NCI-H345 treated with DMSO at 0.1 percent for 48 hours (cell line): ENCODE results near the gene SUPT20H.

ENCODE experiments used
- DNase-seq: peaks from one replicate; lab custom pipeline; 2025; ENCODE audit not compliant: unreplicated experiment; lab: John Stamatoyannopoulos, UW

The SUPT20H gene

GRCh38 chr13:37009692-37010091 lies 49.8 kb downstream of the SUPT20H start:
- no peak for DNase-seq

- no peak for DNase-seq
Observed at GRCh38 chr13:37001921-37002250, 57.6 kb downstream of the SUPT20H start.

- peak; percentile 76 for DNase-seq
Observed at GRCh38 chr13:36999054-36999714, 60.3 kb downstream of the SUPT20H start, which contains the start of gene ALG5. Gene ALG5 (minus strand): TSS chr13:36999340. CDS start chr13:36999300, 40 bp downstream.

GRCh38 chr13:36998624-36999041 lies 60.9 kb downstream of the SUPT20H start:
- peak; percentile 11 for DNase-seq

GRCh38 chr13:36997716-36998427 lies 61.6 kb downstream of the SUPT20H start:
- no peak for DNase-seq

- DNase-seq, result no peak
Observed at GRCh38 chr13:36992362-36992761, 67.1 kb downstream of the SUPT20H start.

- no peak for DNase-seq
Observed at GRCh38 chr13:36986462-36987240, 72.8 kb downstream of the SUPT20H start.

- peak; percentile 24 for DNase-seq
Observed at GRCh38 chr13:36981156-36981743, 78.2 kb downstream of the SUPT20H start.

GRCh38 chr13:36979361-36980050 lies 80.0 kb downstream of the SUPT20H start:
- DNase-seq, result no peak

- DNase-seq, result no peak
Observed at GRCh38 chr13:36975172-36975571, 84.3 kb downstream of the SUPT20H start.

GRCh38 chr13:36973621-36974295 lies 85.7 kb downstream of the SUPT20H start:
- DNase-seq, result no peak

GRCh38 chr13:36973009-36973408 lies 86.5 kb downstream of the SUPT20H start:
- DNase-seq, result no peak

- no peak for DNase-seq
Observed at GRCh38 chr13:36966404-36966803, 93.1 kb downstream of the SUPT20H start.

- DNase-seq, result no peak
Observed at GRCh38 chr13:36965767-36966166, 93.7 kb downstream of the SUPT20H start.

GRCh38 chr13:36959456-36960116 lies 99.9 kb downstream of the SUPT20H start:
- DNase-seq, result no peak
